Thyroid gland (tissue), 4 donors: ENCODE results near the gene ABCF1.

Experiments used
- CTCF ChIP-seq, 6 experiments: fragments of 200-600 bp in 3 of 6; fragments of 450-650 bp in 3 of 6; sonication (generic) in 3 of 6; IDR thresholded peaks; one replicate each; pipeline ENCODE4 v1.5.1; 2016 to 2019; ENCODE audit warnings: antibody characterized with exemption in 6 of 6, mild to moderate bottlenecking in 2 of 6, inconsistent platforms in 1 of 6, moderate library complexity in 1 of 6
- POLR2A ChIP-seq, 2 donors: fragments of 450-650 bp; IDR thresholded peaks; one replicate each; pipeline ENCODE4 v1.6.1; 2017; ENCODE audit warnings: antibody characterized with exemption in 2 of 2, mild to moderate bottlenecking in 2 of 2, moderate library complexity in 1 of 2

- TF ChIP-seq CTCF (IDR thresholded peaks at IDR 0.05) (no peak), POLR2A (IDR thresholded peaks at IDR 0.05) (no peak)
These were observed 33.3 kb upstream of the ABCF1 start for GRCh38 chr6:30537931-30538330.
